Esophagus muscularis mucosa (tissue), 4 donors: ENCODE measurements around the gene ZNF343.

Experiments
- CTCF ChIP-seq, 3 experiments: fragments of 200-600 bp in 2 of 3; fragments of 450-650 bp in 1 of 3; sonication (generic) in 2 of 3; IDR thresholded peaks; one replicate each; pipeline ENCODE4 v1.5.1; 2017 to 2019; ENCODE audit warnings: antibody characterized with exemption in 3 of 3, mild to moderate bottlenecking in 2 of 3, moderate library complexity in 1 of 3
- EP300 ChIP-seq: sonication (generic); formaldehyde crosslinking; IDR thresholded peaks from one replicate; pipeline ENCODE4 v1.6.1; 2017; ENCODE audit warnings: antibody characterized with exemption
- POLR2A ChIP-seq: fragments of 450-650 bp; IDR thresholded peaks from one replicate; pipeline ENCODE4 v1.6.1; 2017; ENCODE audit warnings: antibody characterized with exemption, moderate library complexity, mild to moderate bottlenecking, low read depth
- POLR2AphosphoS5 ChIP-seq, 2 donors: sonication (generic); formaldehyde crosslinking; IDR thresholded peaks; one replicate each; pipeline ENCODE4 v1.6.1; 2017; ENCODE audit warnings: antibody characterized with exemption in 2 of 2

- TF ChIP-seq POLR2A (peak; percentile 76), POLR2AphosphoS5 (IDR thresholded peaks at IDR 0.05) (peak; percentile 98 to 99), EP300 (no peak), CTCF (IDR thresholded peaks at IDR 0.05) (peak in 1 of 3 experiments; percentile 4)
These were observed 38.1 kb downstream of the ZNF343 start, which contains the start of gene SNRPB for GRCh38 chr20:2470423-2471193.
